HG03460 (cell line): ENCODE data around the gene CNTN4.
A peak's percentile ranks its signal among the peaks of the same experiment; 100 is the strongest.
"Not testable (repeated sequence)": the region's sequence is repeated elsewhere in the genome, so short reads cannot be mapped to it uniquely, and the experiment has no call there.

Source experiments
- ATAC-seq: cut with Tn5 transposase; IDR thresholded peaks from one replicate; pipeline ENCODE4 v1.9.1; 2021; ENCODE audit not compliant: unreplicated experiment

CNTN4 gene

GRCh38 chr3:2889736-2890135, 791.1 kb downstream of the CNTN4 start:
- no peak for ATAC-seq

GRCh38 chr3:2896308-2896939, 797.8 kb downstream of the CNTN4 start:
- ATAC-seq: no peak

GRCh38 chr3:2897821-2898220, 799.2 kb downstream of the CNTN4 start:
- ATAC-seq: no peak

GRCh38 chr3:2898591-2899353, 800.1 kb downstream of the CNTN4 start:
- no peak for ATAC-seq

GRCh38 chr3:2904054-2904453, 805.4 kb downstream of the CNTN4 start:
- ATAC-seq: no peak

GRCh38 chr3:2908693-2909351, 810.2 kb downstream of the CNTN4 start:
- no peak for ATAC-seq

- no peak for ATAC-seq
Observed at GRCh38 chr3:2910997-2911396, 812.3 kb downstream of the CNTN4 start.

GRCh38 chr3:2915826-2916225, 817.2 kb downstream of the CNTN4 start:
- no peak for ATAC-seq

- ATAC-seq: not testable (repeated sequence)
Observed at GRCh38 chr3:2916640-2917039, 818.0 kb downstream of the CNTN4 start.

GRCh38 chr3:2920103-2920502, 821.4 kb downstream of the CNTN4 start:
- peak; percentile 63 for ATAC-seq

- no peak for ATAC-seq
Observed at GRCh38 chr3:2921452-2921851, 822.8 kb downstream of the CNTN4 start.

GRCh38 chr3:2921903-2922302, 823.2 kb downstream of the CNTN4 start:
- peak; percentile 50 for ATAC-seq

GRCh38 chr3:2923390-2923789, 824.7 kb downstream of the CNTN4 start:
- ATAC-seq: no peak

- no peak for ATAC-seq
Observed at GRCh38 chr3:2927259-2927658, 828.6 kb downstream of the CNTN4 start.

- ATAC-seq: no peak
Observed at GRCh38 chr3:2929574-2929973, 830.9 kb downstream of the CNTN4 start.

- no peak for ATAC-seq
Observed at GRCh38 chr3:2931265-2931664, 832.6 kb downstream of the CNTN4 start.

- no peak for ATAC-seq
Observed at GRCh38 chr3:2934541-2934940, 835.9 kb downstream of the CNTN4 start.

GRCh38 chr3:2937055-2937454, 838.4 kb downstream of the CNTN4 start:
- ATAC-seq: no peak

- no peak for ATAC-seq
Observed at GRCh38 chr3:2937592-2937991, 838.9 kb downstream of the CNTN4 start.

- ATAC-seq: no peak
Observed at GRCh38 chr3:2938711-2939110, 840.0 kb downstream of the CNTN4 start.

GRCh38 chr3:2940062-2940461, 841.4 kb downstream of the CNTN4 start:
- no peak for ATAC-seq

- ATAC-seq: peak; percentile 81
Observed at GRCh38 chr3:2944628-2945027, 846.0 kb downstream of the CNTN4 start.
